ENCODE data around the gene ALX4. TPM values are rescaled to one million over a fixed set of nuclear protein-coding genes. Genes with fewer than 3 reads are reported as not detected.

Gene ALX4
- total and polyA plus RNA-seq, 2 donors (not counting 1 experiment from before 2014, with no cell fraction given) = not detected

- TF ChIP-seq CTCF (IDR thresholded peaks at IDR 0.05) (no peak), EZH2 (IDR thresholded peaks at IDR 0.05; ENCODE audit: borderline replicate concordance, insufficient read depth, low read depth, low read length, poor library complexity, severe bottlenecking) (no peak)
- H3K27me3 ChIP-seq (replicated peaks in 1 of 4; ENCODE audit: control extremely low read depth in 1 of 4, control insufficient read depth in 3 of 4, insufficient read depth in 4 of 4, low read length in 3 of 4) = peaks cover 0 to 68% (median 39%) of the 10 kb centered on the region in 4 experiments
- no peak overlapping the region for H3K4me3 Mint-ChIP-seq
Measured at GRCh38 chr11:44300844-44301563, 8.9 kb downstream of the ALX4 start.

GRCh38 chr11:44298862-44299261, 11.1 kb downstream of the ALX4 start:
- peaks cover 60% of the 10 kb centered on the region for H3K27me3 Mint-ChIP-seq
- POLR2A ChIA-PET = no interaction called here

More at GRCh38 chr11:44300844-44301563, 8.9 kb downstream of the ALX4 start:
- Mint-ChIP-seq H3K27ac (no peak overlapping the region), H3K4me1 (peaks cover 22% of the 10 kb centered on the region), H3K27me3 (peaks cover 73% of the 10 kb centered on the region), H3K9me3 (ENCODE audit: insufficient read depth) (no peaks in the 10 kb centered on the region)
- 93% methylated on average over 6 of the region's 6 CpGs for WGBS (ENCODE audit: insufficient coverage)
- Histone ChIP-seq H3K9me3 (ENCODE audit: control extremely low read depth in 1 of 3, control insufficient read depth in 2 of 3, insufficient read depth in 1 of 3, low read length in 2 of 3) (peaks cover 0 to 18% (median 0%) of the 10 kb centered on the region in 3 donors), H3K4me2 (replicated peaks; ENCODE audit: low read depth, low read length, poor library complexity, severe bottlenecking) (no peak overlapping the region), H3K9ac (ENCODE audit: low read length) (no peak overlapping the region), H4K20me1 (ENCODE audit: control insufficient read depth, insufficient read depth, low read length, poor library complexity, severe bottlenecking) (no peaks in the 10 kb centered on the region), H3K27ac (ENCODE audit: low read length in 2 of 2) (no peak overlapping the region), H3K79me2 (ENCODE audit: control insufficient read depth, insufficient read depth, low read length) (no peaks in the 10 kb centered on the region), H3K36me3 (replicated peaks in 1 of 2; ENCODE audit: control extremely low read depth in 1 of 2, control insufficient read depth in 1 of 2, extremely low read depth in 1 of 2, insufficient read depth in 2 of 2, low read length in 1 of 2) (no peaks in the 10 kb centered on the region), H3K4me3 (ENCODE audit: control extremely low read depth in 1 of 5, extremely low read depth in 1 of 5, insufficient read depth in 1 of 5, low read depth in 2 of 5, low read length in 4 of 5) (no peak overlapping the region), H2AFZ (ENCODE audit: insufficient read depth, low read depth, low read length, poor library complexity, severe bottlenecking) (no peak overlapping the region), H3K4me1 (ENCODE audit: control insufficient read depth in 2 of 2, insufficient read depth in 2 of 2, low read length in 2 of 2) (peaks cover 29 to 30% of the 10 kb centered on the region in 2 donors)
- no peak for ATAC-seq (ENCODE audit: low read depth)
- CTCF ChIA-PET = no interaction called here
- DNase-seq = no peak
- POLR2A ChIA-PET = no interaction called here
- intact Hi-C loops (cut with micrococcal nuclease) = no loop called here

More at GRCh38 chr11:44298862-44299261, 11.1 kb downstream of the ALX4 start:
- Histone ChIP-seq H3K79me2 (ENCODE audit: control insufficient read depth, insufficient read depth, low read length) (no peaks in the 10 kb centered on the region), H3K4me2 (replicated peaks; ENCODE audit: low read depth, low read length, poor library complexity, severe bottlenecking) (no peak overlapping the region), H4K20me1 (ENCODE audit: control insufficient read depth, insufficient read depth, low read length, poor library complexity, severe bottlenecking) (no peaks in the 10 kb centered on the region), H3K36me3 (replicated peaks in 1 of 2; ENCODE audit: control extremely low read depth in 1 of 2, control insufficient read depth in 1 of 2, extremely low read depth in 1 of 2, insufficient read depth in 2 of 2, low read length in 1 of 2) (no peaks in the 10 kb centered on the region), H3K4me1 (ENCODE audit: control insufficient read depth in 2 of 2, insufficient read depth in 2 of 2, low read length in 2 of 2) (peaks cover 8 to 10% of the 10 kb centered on the region in 2 donors), H3K4me3 (ENCODE audit: control extremely low read depth in 1 of 5, extremely low read depth in 1 of 5, insufficient read depth in 1 of 5, low read depth in 2 of 5, low read length in 4 of 5) (no peak overlapping the region), H3K27ac (ENCODE audit: low read length in 2 of 2) (no peak overlapping the region), H3K9me3 (ENCODE audit: control extremely low read depth in 1 of 3, control insufficient read depth in 2 of 3, insufficient read depth in 1 of 3, low read length in 2 of 3) (peaks cover 0 to 7% (median 0%) of the 10 kb centered on the region in 3 donors), H3K9ac (ENCODE audit: low read length) (no peak overlapping the region), H2AFZ (ENCODE audit: insufficient read depth, low read depth, low read length, poor library complexity, severe bottlenecking) (no peak overlapping the region), H3K27me3 (replicated peaks in 1 of 4; ENCODE audit: control extremely low read depth in 1 of 4, control insufficient read depth in 3 of 4, insufficient read depth in 4 of 4, low read length in 3 of 4) (peaks cover 0 to 54% (median 23%) of the 10 kb centered on the region in 4 experiments)
- intact Hi-C loops (cut with micrococcal nuclease) = no loop called here
- DNase-seq (no peak), ATAC-seq (ENCODE audit: low read depth) (no peak)
- CTCF ChIA-PET = interaction anchor here (1.1 kb wide), 1 partner anchor 62 kb away, joined by 3 read pairs; no protein-coding TSS in a partner anchor
- H3K27ac Mint-ChIP-seq = no peak overlapping the region
- H3K4me3 Mint-ChIP-seq = no peak overlapping the region
- H3K9me3 Mint-ChIP-seq (ENCODE audit: insufficient read depth) = no peaks in the 10 kb centered on the region
- H3K4me1 Mint-ChIP-seq = peaks cover under 1% of the 10 kb centered on the region
- TF ChIP-seq EZH2 (IDR thresholded peaks at IDR 0.05; ENCODE audit: borderline replicate concordance, insufficient read depth, low read depth, low read length, poor library complexity, severe bottlenecking) (no peak), CTCF (IDR thresholded peaks at IDR 0.05) (no peak)
- WGBS (ENCODE audit: insufficient coverage) = 83% methylated on average over 1 of the region's 2 CpGs
